Small intestine (tissue), 7 donors: ENCODE results near the gene BCCIP. TPM values are rescaled to one million over a fixed set of nuclear protein-coding genes. Genes with fewer than 3 reads are reported as not detected.
A peak's percentile ranks its signal among the peaks of the same experiment; 100 is the strongest.

Source experiments
- DNase-seq, 2 donors: peaks; one replicate each; pipeline versions ENCODE4 v3.0.0 to v3.0.0-alpha.2; 2013
- FAIRE-seq: peaks from 2 replicates; lab custom pipeline; 2012; peaks lifted over from hg19 to GRCh38; lab: Jason Lieb, UNC
- H3K27ac ChIP-seq, 3 donors: one replicate each; pipeline ENCODE4 v1.5.1; 2013; ENCODE audit warnings: low read length in 2 of 3, mild to moderate bottlenecking in 2 of 3, control low read depth in 1 of 3, inconsistent platforms in 1 of 3, low read depth in 1 of 3, moderate library complexity in 1 of 3
- H3K27me3 ChIP-seq, 3 donors: one replicate each; pipeline ENCODE4 v1.6.1; 2013; ENCODE audit warnings: low read length in 3 of 3, inconsistent platforms in 1 of 3; ENCODE audit not compliant: control insufficient read depth in 3 of 3, insufficient read depth in 3 of 3
- H3K36me3 ChIP-seq, 3 donors: one replicate each; pipeline ENCODE4 v1.6.1; 2013; ENCODE audit warnings: low read length in 3 of 3, inconsistent platforms in 1 of 3, low read depth in 1 of 3, mild to moderate bottlenecking in 1 of 3, moderate library complexity in 1 of 3; ENCODE audit not compliant: control insufficient read depth in 3 of 3, insufficient read depth in 2 of 3
- H3K4me1 ChIP-seq, 3 donors: one replicate each; pipeline ENCODE4 v1.6.1; 2013; ENCODE audit warnings: low read length in 2 of 3, inconsistent platforms in 1 of 3, low read depth in 1 of 3, mild to moderate bottlenecking in 1 of 3, moderate library complexity in 1 of 3; ENCODE audit not compliant: control insufficient read depth in 3 of 3, insufficient read depth in 2 of 3
- H3K4me3 ChIP-seq, 3 donors: one replicate each; pipeline ENCODE4 v1.5.1; 2013; ENCODE audit warnings: low read length in 3 of 3, control low read depth in 1 of 3, inconsistent platforms in 1 of 3, low read depth in 1 of 3, mild to moderate bottlenecking in 1 of 3, moderate library complexity in 1 of 3
- H3K9me3 ChIP-seq, 2 donors: one replicate each; pipeline ENCODE4 v1.6.1; 2013; ENCODE audit warnings: low read depth in 1 of 2, low read length in 1 of 2; ENCODE audit not compliant: control insufficient read depth in 2 of 2, insufficient read depth in 1 of 2
- WGBS, 3 donors: extraction: QIAGEN DNeasy Blood & Tissue Kit; methylation state at CpG; one replicate each; pipeline ENCODE4 v1.1.7; 2013; 5-methylcytosine and 5-hydroxymethylcytosine counted together
- polyA plus RNA-seq, 4 donors: library from polyadenylated mRNA; stranded (reverse) in 3 of 4; unstranded in 1 of 4; fragments of 200-250 nt in 3 of 4; fragments of 120-200 nt in 1 of 4; gene quantifications; one replicate each; pipeline versions ENCODE4 v1.2.1 to v1.2.3, GENCODE V29; 2013
- donor health status: healthy with polysubstance abuse.
- donor health status: control.
- donor health status: control.
- donor health status: Bipolar disorder and iron deficiency.
- donor health status: healthy.

Gene BCCIP
- polyA plus RNA-seq, 4 donors: 46.7 to 64.9 (median 55.3) TPM

DNA sequence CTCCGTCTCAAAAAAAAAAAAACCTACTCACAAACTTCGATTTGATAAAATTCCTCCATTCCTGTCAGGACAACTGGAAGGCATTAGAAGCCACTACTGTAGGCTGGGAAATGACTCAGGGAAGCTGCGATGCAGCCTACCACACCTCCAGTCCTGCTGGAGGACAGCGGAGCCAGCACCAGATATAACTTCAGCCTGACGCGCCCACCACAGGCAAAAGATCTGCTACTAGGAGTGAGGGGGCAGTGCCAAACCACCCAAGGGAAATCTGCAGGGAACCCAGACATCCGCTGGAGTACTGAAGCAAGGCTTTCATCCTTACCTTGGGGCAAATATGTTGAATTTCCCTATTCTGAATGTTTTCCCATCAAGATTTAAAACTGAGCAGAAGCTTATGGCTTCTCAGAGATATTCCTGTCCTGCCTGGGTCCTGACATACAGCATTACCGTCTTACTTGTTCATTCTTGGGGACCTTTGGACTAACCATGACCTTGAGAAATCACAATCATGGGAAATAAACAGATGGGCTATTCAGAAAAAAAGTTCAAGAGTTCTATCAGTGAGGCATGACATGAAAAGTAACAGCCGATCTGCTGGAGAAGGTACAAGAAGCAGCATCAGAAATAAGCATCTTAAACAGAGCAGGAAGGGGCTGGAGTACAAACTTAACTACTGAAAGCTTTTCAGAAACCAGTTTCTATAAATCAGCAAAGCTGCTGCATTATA is 20.4 kb downstream of the BCCIP start:
- Histone ChIP-seq H3K27ac (no peak overlapping the region), H3K36me3 (peaks cover 7 to 43% (median 10%) of the 10 kb centered on the region in 3 donors), H3K4me3 (no peak overlapping the region), H3K4me1 (no peaks in the 10 kb centered on the region), H3K9me3 (no peaks in the 10 kb centered on the region), H3K27me3 (no peaks in the 10 kb centered on the region)
- FAIRE-seq (no peak), DNase-seq (peak in 1 of 2 donors; percentile 10)
- 80 to 86% (median 85%) methylated on average over 9 of the region's 9 CpGs for WGBS, 3 donors

GRCh38 chr10:125844751-125845221 is 21.4 kb downstream of the BCCIP start:
- no peak overlapping the region for H3K27ac ChIP-seq
- H3K4me3 ChIP-seq: no peak overlapping the region
- DNase-seq (no peak), FAIRE-seq (no peak)
- no peaks in the 10 kb centered on the region for H3K4me1 ChIP-seq
- no peaks in the 10 kb centered on the region for H3K27me3 ChIP-seq
- H3K36me3 ChIP-seq: peaks cover 4 to 43% (median 10%) of the 10 kb centered on the region in 3 donors
- no peaks in the 10 kb centered on the region for H3K9me3 ChIP-seq
- 75 to 86% (median 83%) methylated on average over 7 of the region's 7 CpGs for WGBS, 3 donors

DNA sequence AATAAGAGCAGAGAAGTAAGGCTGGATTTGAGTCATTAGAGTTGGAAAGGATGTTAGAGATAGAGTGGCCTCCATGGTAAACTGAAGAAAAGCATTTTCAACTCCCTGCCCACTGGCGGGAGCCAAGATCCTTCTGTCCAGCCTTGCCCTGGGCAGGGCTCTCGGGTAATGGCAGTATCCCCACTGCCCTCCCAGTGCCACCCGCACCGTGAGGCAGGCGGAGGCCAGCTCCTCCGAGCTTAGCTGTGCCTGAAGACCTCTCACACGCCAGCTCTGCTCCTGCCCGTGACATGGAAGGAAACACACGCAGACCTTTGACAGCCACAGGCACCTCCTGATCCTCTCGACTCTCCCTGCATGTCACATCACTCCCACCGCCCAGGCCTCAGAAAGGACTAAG is 22.3 kb downstream of the BCCIP start:
- H3K4me3 ChIP-seq: no peak overlapping the region
- H3K27me3 ChIP-seq: no peaks in the 10 kb centered on the region
- no peaks in the 10 kb centered on the region for H3K9me3 ChIP-seq
- FAIRE-seq: no peak
- no peak overlapping the region for H3K27ac ChIP-seq
- peaks cover 4 to 38% (median 7%) of the 10 kb centered on the region in 3 donors for H3K36me3 ChIP-seq
- no peaks in the 10 kb centered on the region for H3K4me1 ChIP-seq
- DNase-seq: no peak
- WGBS, 3 donors: 93 to 96% (median 96%) methylated on average over 11 of the region's 11 CpGs

- Histone ChIP-seq H3K27me3 (no peaks in the 10 kb centered on the region), H3K4me1 (no peaks in the 10 kb centered on the region), H3K4me3 (no peak overlapping the region), H3K9me3 (no peaks in the 10 kb centered on the region), H3K27ac (no peak overlapping the region), H3K36me3 (peaks cover 7 to 35% (median 9%) of the 10 kb centered on the region in 3 donors)
- DNase-seq: no peak
- no peak for FAIRE-seq
- 94 to 98% (median 97%) methylated on average over 3 of the region's 3 CpGs for WGBS, 3 donors
These were observed 23.5 kb downstream of the BCCIP start for GRCh38 chr10:125846894-125847293.

DNA sequence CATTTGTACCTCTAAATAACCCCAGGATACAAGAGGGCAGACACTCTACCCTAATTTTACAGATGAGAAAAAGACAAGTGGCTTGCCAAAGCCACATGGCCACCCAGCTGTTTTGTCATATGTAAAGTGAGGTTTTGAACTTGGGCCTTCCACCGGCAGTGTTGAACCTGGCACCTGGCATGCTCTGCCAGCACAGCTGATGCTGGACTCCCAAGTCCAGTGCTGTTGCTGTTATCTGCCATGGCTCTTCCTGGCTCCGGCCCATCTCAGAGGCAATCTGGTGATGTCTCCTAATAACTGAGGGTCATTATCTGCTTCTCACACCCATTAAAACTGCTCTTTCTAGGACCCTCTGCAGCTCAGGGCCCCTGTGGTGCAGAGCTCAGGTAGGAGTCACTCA is 25.0 kb downstream of the BCCIP start:
- Histone ChIP-seq H3K9me3 (no peaks in the 10 kb centered on the region), H3K4me3 (no peak overlapping the region), H3K27me3 (no peaks in the 10 kb centered on the region), H3K27ac (no peak overlapping the region), H3K36me3 (peaks cover 7 to 37% (median 17%) of the 10 kb centered on the region in 3 donors), H3K4me1 (no peaks in the 10 kb centered on the region)
- DNase-seq (no peak), FAIRE-seq (no peak)
- WGBS, 3 donors: 85 to 91% (median 87%) methylated on average over 2 of the region's 2 CpGs

DNA sequence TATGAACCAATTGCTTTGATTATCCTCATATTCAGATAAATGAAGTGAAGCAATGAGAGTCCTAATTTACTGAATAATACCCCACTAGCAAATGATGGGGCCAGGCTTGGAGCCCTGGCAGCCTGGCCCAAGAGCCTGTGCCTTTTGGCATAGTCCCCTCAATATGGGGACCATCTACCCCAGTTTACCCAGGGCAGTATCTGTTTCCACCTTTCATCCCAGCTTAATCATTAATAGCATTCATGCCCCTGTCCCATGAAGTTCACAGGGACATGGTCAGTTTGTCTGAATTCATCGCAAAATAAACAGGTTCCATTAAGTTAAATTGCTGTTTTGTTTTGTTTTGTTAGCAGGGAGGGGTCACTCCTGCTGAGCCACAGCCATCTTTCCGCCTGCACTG is 25.5 kb downstream of the BCCIP start:
- no peak for DNase-seq
- Histone ChIP-seq H3K27ac (no peak overlapping the region), H3K27me3 (no peaks in the 10 kb centered on the region), H3K36me3 (peaks cover 7 to 34% (median 17%) of the 10 kb centered on the region in 3 donors), H3K4me1 (no peaks in the 10 kb centered on the region), H3K4me3 (no peak overlapping the region), H3K9me3 (no peaks in the 10 kb centered on the region)
- WGBS, 3 donors: 86 to 98% (median 95%) methylated on average over 2 of the region's 2 CpGs
- FAIRE-seq: no peak

GRCh38 chr10:125849448-125849847 is 26.1 kb downstream of the BCCIP start:
- FAIRE-seq: no peak
- 85 to 94% (median 89%) methylated on average over 7 of the region's 7 CpGs for WGBS, 3 donors
- no peak for DNase-seq
- Histone ChIP-seq H3K27ac (no peak overlapping the region), H3K4me1 (no peaks in the 10 kb centered on the region), H3K9me3 (no peaks in the 10 kb centered on the region), H3K36me3 (peaks cover 7 to 34% (median 17%) of the 10 kb centered on the region in 3 donors), H3K4me3 (no peak overlapping the region), H3K27me3 (no peaks in the 10 kb centered on the region)

DNA sequence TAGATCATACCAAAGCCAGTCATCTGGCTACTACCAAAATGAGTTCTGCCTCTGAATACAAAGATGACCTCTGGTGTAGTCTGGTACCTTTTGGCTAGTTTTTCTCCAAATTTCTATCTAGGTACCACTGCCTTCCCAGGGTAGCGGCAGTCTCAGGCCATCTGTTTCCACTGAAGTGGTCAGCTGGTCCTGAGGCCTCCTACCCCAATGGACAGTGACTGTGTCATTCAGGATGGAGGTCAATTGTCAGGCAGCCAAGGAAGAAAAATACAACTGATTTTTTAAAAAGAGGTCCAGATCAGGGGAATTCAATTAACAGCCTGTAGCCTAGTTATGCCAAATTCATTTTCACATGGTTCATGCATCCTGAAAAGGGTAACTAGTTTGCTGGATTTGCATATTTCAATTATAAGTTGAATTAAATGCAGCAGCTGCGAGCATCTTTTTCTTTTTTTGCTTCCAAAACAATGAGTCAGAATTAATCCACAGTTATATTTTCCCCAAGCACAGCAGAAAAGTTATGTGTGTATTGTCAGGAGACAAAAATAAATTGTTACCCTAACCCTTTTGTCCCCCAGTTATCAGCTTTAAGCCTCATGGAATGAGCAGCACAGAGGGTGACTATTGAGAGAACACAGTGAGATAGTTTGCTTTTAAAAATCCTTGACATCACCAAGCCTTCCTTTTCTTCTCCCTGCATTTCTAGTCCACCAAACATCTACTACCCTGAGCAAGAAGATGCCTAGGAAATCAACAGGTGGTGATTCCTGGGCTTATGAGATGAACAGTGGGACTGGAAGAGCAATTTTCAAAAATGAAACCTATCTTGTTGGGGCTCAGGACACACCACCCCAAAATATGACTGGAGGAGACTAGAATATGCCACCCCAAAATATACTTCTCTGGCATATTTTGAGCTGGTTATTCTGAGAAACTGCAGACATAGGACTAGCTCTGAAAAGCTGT is 27.7 kb downstream of the BCCIP start:
- Histone ChIP-seq H3K27ac (no peak overlapping the region), H3K27me3 (no peaks in the 10 kb centered on the region), H3K4me3 (no peak overlapping the region), H3K4me1 (no peaks in the 10 kb centered on the region), H3K36me3 (peaks cover 7 to 27% (median 14%) of the 10 kb centered on the region in 3 donors), H3K9me3 (no peaks in the 10 kb centered on the region)
- DNase-seq (no peak), FAIRE-seq (no peak)
- WGBS, 3 donors: 82 to 99% (median 95%) methylated on average over 2 of the region's 2 CpGs
